HepG2 (cell line): ENCODE measurements around the gene IL1A. TPM values are rescaled to one million over a fixed set of nuclear protein-coding genes. Genes with fewer than 3 reads are reported as not detected.

ENCODE experiments used
- GFI1 ChIP-seq: sonication (generic); formaldehyde crosslinking; IDR thresholded peaks from 2 replicates; pipeline ENCODE4 v1.5.0; 2020; ENCODE audit warnings: missing genetic modification reagents, mild to moderate bottlenecking, borderline replicate concordance
- HOXA5 ChIP-seq: sonication (generic); formaldehyde crosslinking; IDR thresholded peaks from 2 replicates; pipeline ENCODE4 v1.4.0; 2020; ENCODE audit warnings: missing genetic modification reagents
- MAFF ChIP-seq: IDR thresholded peaks from 2 replicates; pipeline ENCODE4 v1.6.1; 2011; ENCODE audit warnings: low read depth, low read length, improper control_type of control experiment
- NFYC ChIP-seq: IDR thresholded peaks from 2 replicates; pipeline ENCODE4 v1.6.1; 2016; ENCODE audit warnings: missing genetic modification reagents, missing compliant biosample characterization
- NPAS2 ChIP-seq: sonication (generic); formaldehyde crosslinking; IDR thresholded peaks from 2 replicates; pipeline ENCODE4 v1.8.0; 2022; ENCODE audit warnings: mild to moderate bottlenecking, missing genetic modification reagents, borderline replicate concordance
- SMC3 ChIP-seq: IDR thresholded peaks from 2 replicates; pipeline ENCODE4 v1.6.1; 2011; ENCODE audit warnings: low read length, improper control_type of control experiment
- SP2 ChIP-seq: sonication (generic); formaldehyde crosslinking; IDR thresholded peaks from 2 replicates; pipeline ENCODE4 v1.5.1; 2020; ENCODE audit warnings: mild to moderate bottlenecking, missing genetic modification reagents
- ZBTB7A ChIP-seq: sonication (generic); formaldehyde crosslinking; IDR thresholded peaks from 2 replicates; pipeline ENCODE4 v1.8.0; 2022; ENCODE audit warnings: mild to moderate bottlenecking, missing genetic modification reagents
- ZNF326 ChIP-seq: sonication (generic); formaldehyde crosslinking; IDR thresholded peaks from 2 replicates; pipeline ENCODE4 v1.4.0; 2020; ENCODE audit warnings: missing genetic modification reagents, borderline replicate concordance
- ZNF446 ChIP-seq: sonication (generic); formaldehyde crosslinking; IDR thresholded peaks from 2 replicates; pipeline ENCODE4 v1.5.0; 2020; ENCODE audit warnings: mild to moderate bottlenecking, missing genetic modification reagents
- ZNF788 ChIP-seq: sonication (generic); formaldehyde crosslinking; IDR thresholded peaks from 2 replicates; pipeline ENCODE4 v1.5.0; 2020; ENCODE audit warnings: mild to moderate bottlenecking, missing genetic modification reagents, borderline replicate concordance
- polyA plus RNA-seq, 8 experiments: library from polyadenylated mRNA; depleted of rRNA in 3 of 8; stranded (reverse) in 7 of 8; unstranded in 1 of 8; fragments of >200 nt; fragmentation: Illumina TruSeq in 4 of 8; extraction: Trizol in 4 of 8; gene quantifications; 2 replicates each; pipeline versions ENCODE4 v1.2.1 to v1.2.3, GENCODE V29; 2011 to 2016; ENCODE audit warnings: low read depth in 4 of 8, missing spikeins in 1 of 8, mixed read lengths in 1 of 8; ENCODE audit not compliant: insufficient read depth in 1 of 8
- total RNA-seq, 5 experiments: library from RNA; depleted of rRNA; stranded (reverse); fragments of >200 nt; fragmentation: Illumina TruSeq; extraction: Trizol; gene quantifications; 2 replicates each; pipeline ENCODE4 v1.2.3, GENCODE V29; 2016; ENCODE audit warnings: low read depth in 1 of 5
- TF ChIP-seq, protein P1 (sequence below): sonication (generic); formaldehyde crosslinking; IDR thresholded peaks from 2 replicates; pipeline ENCODE4 v1.4.0; 2020; ENCODE audit warnings: missing genetic modification reagents, borderline replicate concordance
- TF ChIP-seq, protein P2 (sequence below): IDR thresholded peaks from 2 replicates; pipeline ENCODE4 v1.6.1; 2016; ENCODE audit warnings: missing genetic modification reagents, missing compliant biosample characterization
- TF ChIP-seq, protein P3 (sequence below): sonication (generic); formaldehyde crosslinking; conservative IDR thresholded peaks from 2 replicates; pipeline ENCODE4 v1.8.0; 2022; ENCODE audit warnings: missing genetic modification reagents
- TF ChIP-seq, protein P4 (sequence below): sonication (generic); formaldehyde crosslinking; IDR thresholded peaks from 2 replicates; pipeline ENCODE4 v1.9.0; 2021; ENCODE audit warnings: missing genetic modification reagents, borderline replicate concordance
- TF ChIP-seq, protein P5 (sequence below), 2 experiments: sonication (generic) in 1 of 2; formaldehyde crosslinking in 1 of 2; IDR thresholded peaks; 2 replicates each; pipeline versions ENCODE4 v1.4.0 to v1.6.1; 2018 to 2020; ENCODE audit warnings: missing genetic modification reagents in 2 of 2, borderline replicate concordance in 1 of 2, low read depth in 1 of 2, mild to moderate bottlenecking in 1 of 2, missing biosample characterization in 1 of 2
- TF ChIP-seq, protein P6 (sequence below): sonication (generic); formaldehyde crosslinking; IDR thresholded peaks from 2 replicates; pipeline ENCODE4 v1.8.1; 2023; ENCODE audit warnings: mild to moderate bottlenecking, moderate library complexity, missing genetic modification reagents

The IL1A gene
- total and polyA plus RNA-seq, 2 of the 13 experiments (the other 11 are each of a cell fraction or from before 2014, with no cell fraction given) = not detected

DNA sequence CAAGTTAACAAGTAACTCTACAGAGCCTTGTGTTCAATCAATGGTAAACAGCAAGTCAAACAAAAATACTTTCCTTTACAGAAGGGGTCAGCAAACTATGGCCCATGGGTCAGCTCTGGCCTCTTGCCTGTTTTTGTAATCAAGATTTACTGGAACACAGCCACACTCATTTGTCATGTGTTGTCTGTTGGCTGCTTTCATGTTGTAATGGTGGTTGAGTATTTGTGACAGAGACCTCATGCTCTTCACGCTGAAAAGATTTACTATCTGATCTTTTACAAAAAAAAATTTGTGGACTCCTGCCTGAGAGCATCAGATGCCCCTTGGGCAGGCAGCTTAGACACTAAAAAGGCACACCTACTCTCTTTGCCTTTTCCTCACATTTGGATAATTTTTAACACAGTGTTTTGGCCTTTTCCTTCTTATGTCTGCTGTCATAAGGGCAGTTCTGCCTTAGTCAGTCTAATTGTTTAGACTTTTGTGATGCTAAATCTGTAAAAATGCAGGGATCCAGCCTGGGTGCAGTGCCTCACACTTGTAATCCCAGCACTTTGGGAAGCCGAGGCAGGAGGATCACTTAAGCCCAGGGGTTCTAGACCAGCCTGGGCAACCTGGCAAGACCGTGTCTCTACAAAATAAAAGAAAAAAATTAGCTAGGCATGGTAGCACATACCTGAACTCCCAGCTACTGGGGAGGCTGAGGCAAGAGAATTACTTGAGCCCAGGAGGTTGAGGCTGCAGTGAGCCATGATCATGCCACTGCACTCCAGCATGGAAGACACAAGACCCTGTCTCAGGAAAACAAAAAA is 34.0 kb upstream of the IL1A start (continued):
- TF ChIP-seq, protein P1, sequence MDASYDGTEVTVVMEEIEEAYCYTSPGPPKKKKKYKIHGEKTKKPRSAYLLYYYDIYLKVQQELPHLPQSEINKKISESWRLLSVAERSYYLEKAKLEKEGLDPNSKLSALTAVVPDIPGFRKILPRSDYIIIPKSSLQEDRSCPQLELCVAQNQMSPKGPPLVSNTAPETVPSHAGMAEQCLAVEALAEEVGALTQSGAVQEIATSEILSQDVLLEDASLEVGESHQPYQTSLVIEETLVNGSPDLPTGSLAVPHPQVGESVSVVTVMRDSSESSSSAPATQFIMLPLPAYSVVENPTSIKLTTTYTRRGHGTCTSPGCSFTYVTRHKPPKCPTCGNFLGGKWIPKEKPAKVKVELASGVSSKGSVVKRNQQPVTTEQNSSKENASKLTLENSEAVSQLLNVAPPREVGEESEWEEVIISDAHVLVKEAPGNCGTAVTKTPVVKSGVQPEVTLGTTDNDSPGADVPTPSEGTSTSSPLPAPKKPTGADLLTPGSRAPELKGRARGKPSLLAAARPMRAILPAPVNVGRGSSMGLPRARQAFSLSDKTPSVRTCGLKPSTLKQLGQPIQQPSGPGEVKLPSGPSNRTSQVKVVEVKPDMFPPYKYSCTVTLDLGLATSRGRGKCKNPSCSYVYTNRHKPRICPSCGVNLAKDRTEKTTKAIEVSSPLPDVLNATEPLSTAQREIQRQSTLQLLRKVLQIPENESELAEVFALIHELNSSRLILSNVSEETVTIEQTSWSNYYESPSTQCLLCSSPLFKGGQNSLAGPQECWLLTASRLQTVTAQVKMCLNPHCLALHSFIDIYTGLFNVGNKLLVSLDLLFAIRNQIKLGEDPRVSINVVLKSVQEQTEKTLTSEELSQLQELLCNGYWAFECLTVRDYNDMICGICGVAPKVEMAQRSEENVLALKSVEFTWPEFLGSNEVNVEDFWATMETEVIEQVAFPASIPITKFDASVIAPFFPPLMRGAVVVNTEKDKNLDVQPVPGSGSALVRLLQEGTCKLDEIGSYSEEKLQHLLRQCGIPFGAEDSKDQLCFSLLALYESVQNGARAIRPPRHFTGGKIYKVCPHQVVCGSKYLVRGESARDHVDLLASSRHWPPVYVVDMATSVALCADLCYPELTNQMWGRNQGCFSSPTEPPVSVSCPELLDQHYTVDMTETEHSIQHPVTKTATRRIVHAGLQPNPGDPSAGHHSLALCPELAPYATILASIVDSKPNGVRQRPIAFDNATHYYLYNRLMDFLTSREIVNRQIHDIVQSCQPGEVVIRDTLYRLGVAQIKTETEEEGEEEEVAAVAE (CRISPR knock-in tag) = peak; percentile 74; the same call in 1 of the 2 replicates
- TF ChIP-seq, protein P2, sequence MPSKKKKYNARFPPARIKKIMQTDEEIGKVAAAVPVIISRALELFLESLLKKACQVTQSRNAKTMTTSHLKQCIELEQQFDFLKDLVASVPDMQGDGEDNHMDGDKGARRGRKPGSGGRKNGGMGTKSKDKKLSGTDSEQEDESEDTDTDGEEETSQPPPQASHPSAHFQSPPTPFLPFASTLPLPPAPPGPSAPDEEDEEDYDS (CRISPR knock-in tag) = peak; percentile 85
- TF ChIP-seq ZNF788 (CRISPR knock-in tag) (peak; percentile 71; the same call in 1 of the 2 replicates), GFI1 (CRISPR knock-in tag) (peak; percentile 98), ZNF326 (no peak), ZNF446 (CRISPR knock-in tag) (no peak), SMC3 (peak; percentile 26; the same call in 1 of the 2 replicates), MAFF (peak; percentile 76), HOXA5 (peak; percentile 100), NPAS2 (no peak), NFYC (peak; percentile 43; the same call in 1 of the 2 replicates), ZBTB7A (CRISPR knock-in tag) (peak; percentile 76; the same call in 1 of the 2 replicates), SP2 (CRISPR knock-in tag) (no peak)
- TF ChIP-seq, protein P3, sequence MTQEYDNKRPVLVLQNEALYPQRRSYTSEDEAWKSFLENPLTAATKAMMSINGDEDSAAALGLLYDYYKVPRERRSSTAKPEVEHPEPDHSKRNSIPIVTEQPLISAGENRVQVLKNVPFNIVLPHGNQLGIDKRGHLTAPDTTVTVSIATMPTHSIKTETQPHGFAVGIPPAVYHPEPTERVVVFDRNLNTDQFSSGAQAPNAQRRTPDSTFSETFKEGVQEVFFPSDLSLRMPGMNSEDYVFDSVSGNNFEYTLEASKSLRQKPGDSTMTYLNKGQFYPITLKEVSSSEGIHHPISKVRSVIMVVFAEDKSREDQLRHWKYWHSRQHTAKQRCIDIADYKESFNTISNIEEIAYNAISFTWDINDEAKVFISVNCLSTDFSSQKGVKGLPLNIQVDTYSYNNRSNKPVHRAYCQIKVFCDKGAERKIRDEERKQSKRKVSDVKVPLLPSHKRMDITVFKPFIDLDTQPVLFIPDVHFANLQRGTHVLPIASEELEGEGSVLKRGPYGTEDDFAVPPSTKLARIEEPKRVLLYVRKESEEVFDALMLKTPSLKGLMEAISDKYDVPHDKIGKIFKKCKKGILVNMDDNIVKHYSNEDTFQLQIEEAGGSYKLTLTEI (CRISPR knock-in tag) = no peak
- TF ChIP-seq, protein P4, sequence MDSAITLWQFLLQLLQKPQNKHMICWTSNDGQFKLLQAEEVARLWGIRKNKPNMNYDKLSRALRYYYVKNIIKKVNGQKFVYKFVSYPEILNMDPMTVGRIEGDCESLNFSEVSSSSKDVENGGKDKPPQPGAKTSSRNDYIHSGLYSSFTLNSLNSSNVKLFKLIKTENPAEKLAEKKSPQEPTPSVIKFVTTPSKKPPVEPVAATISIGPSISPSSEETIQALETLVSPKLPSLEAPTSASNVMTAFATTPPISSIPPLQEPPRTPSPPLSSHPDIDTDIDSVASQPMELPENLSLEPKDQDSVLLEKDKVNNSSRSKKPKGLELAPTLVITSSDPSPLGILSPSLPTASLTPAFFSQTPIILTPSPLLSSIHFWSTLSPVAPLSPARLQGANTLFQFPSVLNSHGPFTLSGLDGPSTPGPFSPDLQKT (CRISPR knock-in tag) = no peak
- TF ChIP-seq, protein P5, sequence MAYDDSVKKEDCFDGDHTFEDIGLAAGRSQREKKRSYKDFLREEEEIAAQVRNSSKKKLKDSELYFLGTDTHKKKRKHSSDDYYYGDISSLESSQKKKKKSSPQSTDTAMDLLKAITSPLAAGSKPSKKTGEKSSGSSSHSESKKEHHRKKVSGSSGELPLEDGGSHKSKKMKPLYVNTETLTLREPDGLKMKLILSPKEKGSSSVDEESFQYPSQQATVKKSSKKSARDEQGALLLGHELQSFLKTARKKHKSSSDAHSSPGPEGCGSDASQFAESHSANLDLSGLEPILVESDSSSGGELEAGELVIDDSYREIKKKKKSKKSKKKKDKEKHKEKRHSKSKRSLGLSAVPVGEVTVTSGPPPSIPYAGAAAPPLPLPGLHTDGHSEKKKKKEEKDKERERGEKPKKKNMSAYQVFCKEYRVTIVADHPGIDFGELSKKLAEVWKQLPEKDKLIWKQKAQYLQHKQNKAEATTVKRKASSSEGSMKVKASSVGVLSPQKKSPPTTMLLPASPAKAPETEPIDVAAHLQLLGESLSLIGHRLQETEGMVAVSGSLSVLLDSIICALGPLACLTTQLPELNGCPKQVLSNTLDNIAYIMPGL (CRISPR knock-in tag; IDR thresholded peaks at IDR 0.05; ENCODE audit: borderline replicate concordance in 1 of 2, low read depth in 1 of 2) = peak in 1 of 2 experiments; percentile 71; a peak in 2 of 4 replicates
- TF ChIP-seq, protein P6, sequence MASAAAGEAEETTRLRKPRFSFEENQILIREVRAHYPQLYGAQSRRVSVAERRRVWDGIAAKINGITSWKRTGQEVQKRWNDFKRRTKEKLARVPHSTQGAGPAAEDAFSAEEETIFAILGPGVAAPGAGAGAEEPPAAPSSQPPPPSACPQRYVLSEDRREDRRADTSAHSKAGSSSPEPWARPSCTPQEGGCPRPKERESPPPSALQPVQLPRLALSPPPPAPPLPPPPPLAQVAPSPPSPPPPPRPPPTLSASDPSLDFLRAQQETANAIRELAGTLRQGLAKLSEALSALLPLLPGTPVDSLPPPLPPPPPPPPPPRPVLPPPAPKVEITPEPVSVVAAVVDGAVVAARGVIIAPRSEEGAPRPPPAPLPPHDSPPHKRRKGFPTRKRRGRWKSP (CRISPR knock-in tag) = peak; percentile 92; the same call in 1 of the 2 replicates
